ENCODE results near the gene SEMA3C.

The SEMA3C gene

GRCh38 chr7:80902019-80902418, 16.8 kb downstream of the SEMA3C start:
- no peak overlapping the region for H3K9ac ChIP-seq (ENCODE audit: low read length)
- no peaks in the 10 kb centered on the region for H3K27me3 ChIP-seq (ENCODE audit: control insufficient read depth, insufficient read depth, low read length)
- H3K9me3 ChIP-seq (ENCODE audit: control insufficient read depth, low read depth, low read length), result no peaks in the 10 kb centered on the region
- H3K4me1 ChIP-seq (ENCODE audit: control insufficient read depth, low read depth, low read length), result peaks cover 5% of the 10 kb centered on the region
- H3K27ac ChIP-seq (ENCODE audit: low read length), result no peak overlapping the region
- no peaks in the 10 kb centered on the region for H3K36me3 ChIP-seq (ENCODE audit: control insufficient read depth, low read depth, low read length)
- no peak overlapping the region for H3K4me3 ChIP-seq (ENCODE audit: low read length)

DNA sequence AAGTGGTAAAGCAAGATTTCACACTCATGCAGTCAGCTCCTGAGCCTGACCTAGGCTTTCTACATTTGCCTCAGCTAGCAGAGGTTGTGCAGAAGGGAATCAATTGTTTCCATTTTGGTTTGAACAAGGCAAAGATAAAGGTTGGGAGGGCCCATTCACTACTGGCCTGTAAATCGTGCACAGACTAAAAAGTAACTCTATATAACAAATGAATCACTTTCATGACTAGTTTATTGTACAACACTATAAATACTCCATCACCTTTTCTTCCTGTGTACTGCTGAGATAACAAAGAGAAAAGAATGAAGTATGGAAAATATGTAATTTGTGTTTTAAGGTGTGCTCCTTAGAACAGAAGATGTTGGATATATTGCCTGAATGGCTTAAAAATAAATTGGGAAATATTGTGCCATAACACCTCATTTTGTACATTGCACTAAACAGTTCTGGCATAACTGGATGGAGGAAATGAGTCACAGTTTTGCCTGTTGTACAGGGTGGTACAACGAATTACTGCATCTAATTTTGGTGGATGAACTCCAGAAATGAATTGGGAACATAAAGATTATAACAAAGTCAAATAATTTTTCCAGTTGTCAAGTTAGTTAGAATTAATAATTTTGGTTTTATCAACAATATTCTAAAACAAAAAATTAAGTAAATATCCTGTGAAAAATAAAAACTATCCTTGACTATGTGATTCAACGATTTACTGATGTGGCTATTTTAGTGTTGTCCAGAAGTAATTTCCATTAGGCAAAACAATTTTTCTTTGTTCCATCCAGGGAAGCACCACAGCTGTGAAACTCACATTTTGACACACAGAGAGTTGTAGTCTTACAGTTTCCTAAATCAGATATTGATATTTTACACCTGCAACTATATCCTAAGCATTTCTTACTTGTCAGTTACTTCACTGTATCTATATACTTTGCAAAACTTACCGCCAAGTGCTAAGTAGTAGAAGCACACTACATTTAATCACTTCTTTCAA, 18.0 kb downstream of the SEMA3C start:
- H3K9me3 ChIP-seq (ENCODE audit: control insufficient read depth, low read depth, low read length), result no peaks in the 10 kb centered on the region
- no peak overlapping the region for H3K4me3 ChIP-seq (ENCODE audit: low read length)
- H3K36me3 ChIP-seq (ENCODE audit: control insufficient read depth, low read depth, low read length), result no peaks in the 10 kb centered on the region
- H3K9ac ChIP-seq (ENCODE audit: low read length), result no peak overlapping the region
- H3K4me1 ChIP-seq (ENCODE audit: control insufficient read depth, low read depth, low read length), result peaks cover 5% of the 10 kb centered on the region
- no peaks in the 10 kb centered on the region for H3K27me3 ChIP-seq (ENCODE audit: control insufficient read depth, insufficient read depth, low read length)
- H3K27ac ChIP-seq (ENCODE audit: low read length), result no peak overlapping the region

GRCh38 chr7:80896906-80897598, 21.8 kb downstream of the SEMA3C start:
- no peaks in the 10 kb centered on the region for H3K27me3 ChIP-seq (ENCODE audit: control insufficient read depth, insufficient read depth, low read length)
- H3K4me1 ChIP-seq (ENCODE audit: control insufficient read depth, low read depth, low read length), result peaks cover 9% of the 10 kb centered on the region
- H3K9ac ChIP-seq (ENCODE audit: low read length), result no peak overlapping the region
- no peaks in the 10 kb centered on the region for H3K36me3 ChIP-seq (ENCODE audit: control insufficient read depth, low read depth, low read length)
- H3K9me3 ChIP-seq (ENCODE audit: control insufficient read depth, low read depth, low read length), result no peaks in the 10 kb centered on the region
- no peak overlapping the region for H3K27ac ChIP-seq (ENCODE audit: low read length)
- H3K4me3 ChIP-seq (ENCODE audit: low read length), result no peak overlapping the region

DNA sequence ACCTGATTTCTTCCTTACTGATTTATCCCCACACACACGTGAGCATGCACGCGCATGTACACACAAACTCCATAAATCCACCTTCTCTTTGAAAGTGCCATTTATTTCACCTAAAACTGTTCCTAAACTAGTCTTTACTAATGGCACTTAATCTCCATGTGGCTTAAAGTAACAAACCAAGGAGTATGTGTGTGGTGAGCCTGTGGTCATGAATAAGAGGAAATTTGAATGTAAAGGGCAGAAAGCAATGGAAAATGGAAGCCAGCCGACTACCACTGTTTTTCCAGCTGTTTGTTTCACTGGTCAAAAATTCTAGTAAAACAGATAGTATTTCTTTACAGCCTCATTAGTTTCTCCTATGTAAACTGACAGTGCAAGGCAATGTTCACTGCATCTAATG, 23.8 kb downstream of the SEMA3C start:
- no peaks in the 10 kb centered on the region for H3K27me3 ChIP-seq (ENCODE audit: control insufficient read depth, insufficient read depth, low read length)
- no peak overlapping the region for H3K27ac ChIP-seq (ENCODE audit: low read length)
- H3K9me3 ChIP-seq (ENCODE audit: control insufficient read depth, low read depth, low read length), result no peaks in the 10 kb centered on the region
- no peak overlapping the region for H3K4me3 ChIP-seq (ENCODE audit: low read length)
- H3K4me1 ChIP-seq (ENCODE audit: control insufficient read depth, low read depth, low read length), result peaks cover 9% of the 10 kb centered on the region
- no peaks in the 10 kb centered on the region for H3K36me3 ChIP-seq (ENCODE audit: control insufficient read depth, low read depth, low read length)
- no peak overlapping the region for H3K9ac ChIP-seq (ENCODE audit: low read length)

DNA sequence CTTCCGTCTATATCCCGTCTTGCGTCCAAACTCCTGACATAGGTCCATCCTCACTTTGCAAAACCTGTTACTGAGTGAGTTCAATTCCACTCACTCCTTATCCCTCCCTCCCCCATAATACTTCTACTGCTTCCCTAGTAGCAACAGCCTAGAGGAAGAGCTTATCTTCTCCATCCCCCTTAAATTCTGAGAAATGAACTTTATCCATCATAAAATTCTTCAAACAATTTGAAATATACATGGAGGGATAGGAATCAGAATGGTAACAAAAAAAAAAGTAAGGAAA, 27.6 kb downstream of the SEMA3C start:
- H3K27ac ChIP-seq (ENCODE audit: low read length), result no peak overlapping the region
- H3K36me3 ChIP-seq (ENCODE audit: control insufficient read depth, low read depth, low read length), result no peaks in the 10 kb centered on the region
- H3K27me3 ChIP-seq (ENCODE audit: control insufficient read depth, insufficient read depth, low read length), result no peaks in the 10 kb centered on the region
- no peak overlapping the region for H3K4me3 ChIP-seq (ENCODE audit: low read length)
- H3K4me1 ChIP-seq (ENCODE audit: control insufficient read depth, low read depth, low read length), result peaks cover 9% of the 10 kb centered on the region
- no peaks in the 10 kb centered on the region for H3K9me3 ChIP-seq (ENCODE audit: control insufficient read depth, low read depth, low read length)
- H3K9ac ChIP-seq (ENCODE audit: low read length), result no peak overlapping the region

GRCh38 chr7:80890426-80891258, 28.2 kb downstream of the SEMA3C start:
- no peaks in the 10 kb centered on the region for H3K9me3 ChIP-seq (ENCODE audit: control insufficient read depth, low read depth, low read length)
- H3K9ac ChIP-seq (ENCODE audit: low read length), result no peak overlapping the region
- H3K27me3 ChIP-seq (ENCODE audit: control insufficient read depth, insufficient read depth, low read length), result no peaks in the 10 kb centered on the region
- no peaks in the 10 kb centered on the region for H3K36me3 ChIP-seq (ENCODE audit: control insufficient read depth, low read depth, low read length)
- no peak overlapping the region for H3K27ac ChIP-seq (ENCODE audit: low read length)
- peaks cover 9% of the 10 kb centered on the region for H3K4me1 ChIP-seq (ENCODE audit: control insufficient read depth, low read depth, low read length)
- no peak overlapping the region for H3K4me3 ChIP-seq (ENCODE audit: low read length)

DNA sequence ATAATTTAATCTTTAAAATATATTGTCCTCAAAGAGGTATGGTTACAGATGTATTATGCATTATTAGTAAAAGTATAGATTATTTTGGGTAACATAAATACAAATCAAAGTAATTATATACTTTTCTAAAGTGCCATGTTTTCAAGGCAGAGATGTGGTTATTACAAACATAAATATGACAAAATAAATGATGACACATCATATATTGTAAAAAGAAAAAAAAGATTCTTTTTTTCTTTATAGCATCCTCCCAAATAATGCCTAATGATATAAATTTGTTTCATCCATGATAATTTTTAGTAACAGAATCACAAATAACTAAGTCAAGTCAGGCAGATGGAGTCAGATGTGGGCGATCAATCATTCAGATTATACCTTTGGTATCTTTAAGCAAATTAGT, 29.3 kb downstream of the SEMA3C start:
- Histone ChIP-seq H3K9ac (ENCODE audit: low read length) (no peak overlapping the region), H3K9me3 (ENCODE audit: control insufficient read depth, low read depth, low read length) (no peaks in the 10 kb centered on the region), H3K27ac (ENCODE audit: low read length) (no peak overlapping the region), H3K27me3 (ENCODE audit: control insufficient read depth, insufficient read depth, low read length) (no peaks in the 10 kb centered on the region), H3K4me1 (ENCODE audit: control insufficient read depth, low read depth, low read length) (peaks cover 4% of the 10 kb centered on the region), H3K36me3 (ENCODE audit: control insufficient read depth, low read depth, low read length) (no peaks in the 10 kb centered on the region), H3K4me3 (ENCODE audit: low read length) (no peak overlapping the region)

GRCh38 chr7:80885757-80886156, 33.1 kb downstream of the SEMA3C start:
- Histone ChIP-seq H3K4me3 (ENCODE audit: low read length) (no peak overlapping the region), H3K9ac (ENCODE audit: low read length) (no peak overlapping the region), H3K4me1 (ENCODE audit: control insufficient read depth, low read depth, low read length) (no peaks in the 10 kb centered on the region), H3K36me3 (ENCODE audit: control insufficient read depth, low read depth, low read length) (no peaks in the 10 kb centered on the region), H3K27ac (ENCODE audit: low read length) (no peak overlapping the region), H3K27me3 (ENCODE audit: control insufficient read depth, insufficient read depth, low read length) (no peaks in the 10 kb centered on the region), H3K9me3 (ENCODE audit: control insufficient read depth, low read depth, low read length) (no peaks in the 10 kb centered on the region)

- Histone ChIP-seq H3K4me3 (ENCODE audit: low read length) (no peak overlapping the region), H3K27me3 (ENCODE audit: control insufficient read depth, insufficient read depth, low read length) (no peaks in the 10 kb centered on the region), H3K27ac (ENCODE audit: low read length) (no peak overlapping the region), H3K9ac (ENCODE audit: low read length) (no peak overlapping the region), H3K36me3 (ENCODE audit: control insufficient read depth, low read depth, low read length) (no peaks in the 10 kb centered on the region), H3K9me3 (ENCODE audit: control insufficient read depth, low read depth, low read length) (no peaks in the 10 kb centered on the region), H3K4me1 (ENCODE audit: control insufficient read depth, low read depth, low read length) (no peaks in the 10 kb centered on the region)
Measured at GRCh38 chr7:80884511-80885195, 34.2 kb downstream of the SEMA3C start.

GRCh38 chr7:80883154-80884025, 35.5 kb downstream of the SEMA3C start:
- H3K27me3 ChIP-seq (ENCODE audit: control insufficient read depth, insufficient read depth, low read length), result no peaks in the 10 kb centered on the region
- H3K36me3 ChIP-seq (ENCODE audit: control insufficient read depth, low read depth, low read length), result no peaks in the 10 kb centered on the region
- no peak overlapping the region for H3K27ac ChIP-seq (ENCODE audit: low read length)
- H3K4me3 ChIP-seq (ENCODE audit: low read length), result no peak overlapping the region
- no peaks in the 10 kb centered on the region for H3K4me1 ChIP-seq (ENCODE audit: control insufficient read depth, low read depth, low read length)
- no peaks in the 10 kb centered on the region for H3K9me3 ChIP-seq (ENCODE audit: control insufficient read depth, low read depth, low read length)
- no peak overlapping the region for H3K9ac ChIP-seq (ENCODE audit: low read length)

Data from iPS-18a (cell line).